Bronchial epithelial cell (primary cell): ENCODE data around the gene PGAM2. TPM values are rescaled to one million over a fixed set of nuclear protein-coding genes. Genes with fewer than 3 reads are reported as not detected.
A peak's percentile ranks its signal among the peaks of the same experiment; 100 is the strongest.

Experiments
- DNase-seq: peaks from one replicate; pipeline ENCODE4 v3.0.0-alpha.2; 2010; ENCODE audit warnings: low read depth
- FAIRE-seq: peaks from 2 replicates; lab custom pipeline; 2011; peaks lifted over from hg19 to GRCh38; lab: Jason Lieb, UNC
- H3K27me3 ChIP-seq: 2 replicates; pipeline ENCODE4 v1.5.1; 2011; ENCODE audit warnings: low read length; ENCODE audit not compliant: control insufficient read depth, insufficient read depth
- H3K36me3 ChIP-seq: 2 replicates; pipeline ENCODE4 v1.5.1; 2011; ENCODE audit warnings: low read length; ENCODE audit not compliant: control insufficient read depth, insufficient read depth
- H3K4me3 ChIP-seq: 2 replicates; pipeline ENCODE4 v1.5.1; 2011; ENCODE audit warnings: mild to moderate bottlenecking, low read depth, low read length, control low read depth
- total RNA-seq: library from RNA; depleted of rRNA; stranded (reverse); fragments of >200 nt; gene quantifications from 2 replicates; pipeline ENCODE4 v1.2.1, GENCODE V29; 2014
- TF ChIP-seq, protein P1 (sequence below): IDR thresholded peaks from 2 replicates; pipeline ENCODE4 v1.5.1; 2011; ENCODE audit warnings: mild to moderate bottlenecking, moderate library complexity, low read length, control low read depth, inconsistent platforms; ENCODE audit not compliant: insufficient read depth, severe bottlenecking

The PGAM2 gene
- total RNA-seq, 1 donor from 2014 or later: 0.53 TPM

GRCh38 chr7:44057849-44058758, 7.3 kb downstream of the PGAM2 start:
- Histone ChIP-seq H3K27me3 (no peaks in the 10 kb centered on the region), H3K36me3 (peaks cover 34% of the 10 kb centered on the region), H3K4me3 (no peak overlapping the region)
- TF ChIP-seq, protein P1, sequence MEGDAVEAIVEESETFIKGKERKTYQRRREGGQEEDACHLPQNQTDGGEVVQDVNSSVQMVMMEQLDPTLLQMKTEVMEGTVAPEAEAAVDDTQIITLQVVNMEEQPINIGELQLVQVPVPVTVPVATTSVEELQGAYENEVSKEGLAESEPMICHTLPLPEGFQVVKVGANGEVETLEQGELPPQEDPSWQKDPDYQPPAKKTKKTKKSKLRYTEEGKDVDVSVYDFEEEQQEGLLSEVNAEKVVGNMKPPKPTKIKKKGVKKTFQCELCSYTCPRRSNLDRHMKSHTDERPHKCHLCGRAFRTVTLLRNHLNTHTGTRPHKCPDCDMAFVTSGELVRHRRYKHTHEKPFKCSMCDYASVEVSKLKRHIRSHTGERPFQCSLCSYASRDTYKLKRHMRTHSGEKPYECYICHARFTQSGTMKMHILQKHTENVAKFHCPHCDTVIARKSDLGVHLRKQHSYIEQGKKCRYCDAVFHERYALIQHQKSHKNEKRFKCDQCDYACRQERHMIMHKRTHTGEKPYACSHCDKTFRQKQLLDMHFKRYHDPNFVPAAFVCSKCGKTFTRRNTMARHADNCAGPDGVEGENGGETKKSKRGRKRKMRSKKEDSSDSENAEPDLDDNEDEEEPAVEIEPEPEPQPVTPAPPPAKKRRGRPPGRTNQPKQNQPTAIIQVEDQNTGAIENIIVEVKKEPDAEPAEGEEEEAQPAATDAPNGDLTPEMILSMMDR: peak; percentile 1
- DNase-seq (peak; percentile 76), FAIRE-seq (peak; percentile 47)

GRCh38 chr7:44057181-44057848, 8.1 kb downstream of the PGAM2 start:
- Histone ChIP-seq H3K4me3 (no peak overlapping the region), H3K36me3 (peaks cover 39% of the 10 kb centered on the region), H3K27me3 (no peaks in the 10 kb centered on the region)
- TF ChIP-seq, protein P1: no peak
- FAIRE-seq (peak; percentile 62), DNase-seq (no peak)

- Histone ChIP-seq H3K27me3 (no peaks in the 10 kb centered on the region), H3K36me3 (peaks cover 41% of the 10 kb centered on the region), H3K4me3 (no peak overlapping the region)
- DNase-seq: no peak
- FAIRE-seq: no peak
- TF ChIP-seq, protein P1: no peak
Measured at GRCh38 chr7:44056681-44057080, 8.7 kb downstream of the PGAM2 start.

- no peak for DNase-seq
- Histone ChIP-seq H3K27me3 (no peaks in the 10 kb centered on the region), H3K4me3 (no peak overlapping the region), H3K36me3 (peaks cover 33% of the 10 kb centered on the region)
- peak; percentile 28 for FAIRE-seq
- TF ChIP-seq, protein P1: no peak
Measured at GRCh38 chr7:44052771-44053365, 12.5 kb downstream of the PGAM2 start.

DNA sequence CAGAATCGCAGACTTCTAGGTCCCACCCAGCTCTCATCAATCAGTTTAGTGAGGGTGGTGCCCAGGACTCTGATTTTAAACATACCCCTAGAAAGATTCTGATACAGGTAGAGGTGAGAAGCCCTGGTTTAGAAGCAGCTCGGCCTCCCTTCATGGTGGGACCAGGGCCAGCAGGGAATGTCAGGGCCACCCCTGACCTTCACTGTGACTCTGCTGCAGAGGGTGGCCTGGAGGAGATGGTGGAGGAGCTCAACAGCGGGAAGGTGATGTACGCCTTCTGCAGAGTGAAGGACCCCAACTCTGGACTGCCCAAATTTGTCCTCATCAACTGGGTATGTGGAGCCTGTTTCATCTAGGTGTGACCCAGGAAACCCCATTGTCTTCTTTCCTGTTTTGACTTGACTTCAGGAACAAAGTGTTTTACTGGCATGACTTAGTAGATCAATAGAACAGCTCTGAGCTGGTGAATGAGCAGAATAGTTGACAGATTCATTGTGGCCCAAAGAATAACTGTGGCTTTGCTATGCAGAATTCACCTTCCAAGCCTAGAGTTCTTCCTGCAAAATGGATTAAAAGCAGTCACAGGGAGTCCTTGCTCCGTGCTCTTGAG, 13.7 kb downstream of the PGAM2 start:
- Histone ChIP-seq H3K36me3 (peaks cover 27% of the 10 kb centered on the region), H3K27me3 (no peaks in the 10 kb centered on the region), H3K4me3 (no peak overlapping the region)
- DNase-seq (no peak), FAIRE-seq (peak; percentile 81)
- TF ChIP-seq, protein P1: no peak
